DND-41 (cell line): ENCODE data around the gene RIBC2.

Source experiments
- EZH2 ChIP-seq: IDR thresholded peaks from 3 replicates; pipeline ENCODE4 v1.6.1; 2012; ENCODE audit warnings: borderline replicate concordance, low read depth, mild to moderate bottlenecking, moderate library complexity, low read length, inconsistent platforms; ENCODE audit not compliant: severe bottlenecking
- TF ChIP-seq, protein P1 (sequence below): IDR thresholded peaks from 2 replicates; pipeline ENCODE4 v1.5.1; 2012; ENCODE audit warnings: borderline replicate concordance, low read length, moderate library complexity, mild to moderate bottlenecking; ENCODE audit not compliant: poor library complexity, severe bottlenecking; ENCODE audit errors: extremely low read depth

- TF ChIP-seq, protein P1, sequence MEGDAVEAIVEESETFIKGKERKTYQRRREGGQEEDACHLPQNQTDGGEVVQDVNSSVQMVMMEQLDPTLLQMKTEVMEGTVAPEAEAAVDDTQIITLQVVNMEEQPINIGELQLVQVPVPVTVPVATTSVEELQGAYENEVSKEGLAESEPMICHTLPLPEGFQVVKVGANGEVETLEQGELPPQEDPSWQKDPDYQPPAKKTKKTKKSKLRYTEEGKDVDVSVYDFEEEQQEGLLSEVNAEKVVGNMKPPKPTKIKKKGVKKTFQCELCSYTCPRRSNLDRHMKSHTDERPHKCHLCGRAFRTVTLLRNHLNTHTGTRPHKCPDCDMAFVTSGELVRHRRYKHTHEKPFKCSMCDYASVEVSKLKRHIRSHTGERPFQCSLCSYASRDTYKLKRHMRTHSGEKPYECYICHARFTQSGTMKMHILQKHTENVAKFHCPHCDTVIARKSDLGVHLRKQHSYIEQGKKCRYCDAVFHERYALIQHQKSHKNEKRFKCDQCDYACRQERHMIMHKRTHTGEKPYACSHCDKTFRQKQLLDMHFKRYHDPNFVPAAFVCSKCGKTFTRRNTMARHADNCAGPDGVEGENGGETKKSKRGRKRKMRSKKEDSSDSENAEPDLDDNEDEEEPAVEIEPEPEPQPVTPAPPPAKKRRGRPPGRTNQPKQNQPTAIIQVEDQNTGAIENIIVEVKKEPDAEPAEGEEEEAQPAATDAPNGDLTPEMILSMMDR: no peak
- TF ChIP-seq EZH2: no peak
These were observed 52.1 kb downstream of the RIBC2 start for GRCh38 chr22:45465633-45466032.
